B cell (primary cell): ENCODE results near the gene TMED1.

ENCODE experiments used
- CTCF ChIP-seq: fragments of 200-600 bp; IDR thresholded peaks from one replicate; pipeline ENCODE4 v1.8.0; 2022; ENCODE audit warnings: antibody characterized with exemption, mild to moderate bottlenecking
- EZH2 ChIP-seq: IDR thresholded peaks from 2 replicates; pipeline ENCODE4 v1.6.1; 2012; ENCODE audit warnings: borderline replicate concordance, low read depth, mild to moderate bottlenecking, moderate library complexity, low read length; ENCODE audit not compliant: insufficient read depth, poor library complexity, severe bottlenecking

- TF ChIP-seq CTCF (no peak), EZH2 (no peak)
These were observed 30.2 kb downstream of the TMED1 start for GRCh38 chr19:10805758-10806247.
